Naive thymus-derived CD8-positive, alpha-beta T cell (primary cell): Measurements from ENCODE around the gene RBMS3. TPM values are rescaled to one million over a fixed set of nuclear protein-coding genes. Genes with fewer than 3 reads are reported as not detected.

Experiments
- ATAC-seq, 2 donors: fragments of 150-1000 bp; cut with Tn5 transposase in 1 of 2; sonication (Bioruptor Pico), chemical (Tn5 transposase) in 1 of 2; 1 replicate in 1 of 2; 2 replicates in 1 of 2; pipeline ENCODE4 v1.10.0; 2021; ENCODE audit warnings: mild to moderate bottlenecking in 2 of 2, moderate library complexity in 2 of 2
- POLR2A ChIA-PET: fragments of 350-600 bp; sonication (Branson Sonifier 250); formaldehyde crosslinking; loops from one replicate; lab custom pipeline; 2021; ENCODE audit warnings: antibody characterized with exemption; lab: Charles Lee
- DNase-seq, 10 donors: peaks; one replicate each; pipeline versions ENCODE4 v3.0.0 to v3.0.0-alpha.2; 2020 to 2022
- H3K27ac Mint-ChIP-seq, 10 donors: one replicate each; pipeline ENCODE4 v1.8.0; 2020 to 2022; ENCODE audit warnings: mild to moderate bottlenecking in 10 of 10, mixed read lengths in 10 of 10, moderate library complexity in 4 of 10, inconsistent platforms in 1 of 10
- H3K27me3 Mint-ChIP-seq, 5 donors: one replicate each; pipeline ENCODE4 v1.8.0; 2021 to 2022; ENCODE audit warnings: mixed read lengths in 5 of 5
- H3K36me3 Mint-ChIP-seq, 3 donors: one replicate each; pipeline ENCODE4 v1.8.0; 2020 to 2022; ENCODE audit warnings: mixed read lengths in 3 of 3, mild to moderate bottlenecking in 2 of 3, inconsistent platforms in 1 of 3
- H3K4me1 Mint-ChIP-seq, 4 donors: one replicate each; pipeline ENCODE4 v1.8.0; 2021 to 2022; ENCODE audit warnings: mixed read lengths in 4 of 4
- H3K4me3 Mint-ChIP-seq, 10 donors: one replicate each; pipeline ENCODE4 v1.8.0; 2020 to 2022; ENCODE audit warnings: mild to moderate bottlenecking in 10 of 10, mixed read lengths in 10 of 10, moderate library complexity in 6 of 10, inconsistent platforms in 1 of 10
- H3K9me3 Mint-ChIP-seq, 9 donors: one replicate each; pipeline ENCODE4 v1.8.0; 2020 to 2022; ENCODE audit warnings: mixed read lengths in 9 of 9, mild to moderate bottlenecking in 3 of 9, inconsistent platforms in 1 of 9, moderate library complexity in 1 of 9
- polyA plus RNA-seq, 3 donors: library from polyadenylated mRNA; unstranded; fragments of 300-500 nt; fragmentation: Illumina TruSeq; gene quantifications; one replicate each; pipeline ENCODE4 v1.2.3, GENCODE V29; 2021
- total RNA-seq, 8 experiments: library from RNA in 2 of 8; stranded (reverse) in 2 of 8; gene quantifications; one replicate each; pipeline ENCODE4 v1.2.3 and lab custom pipeline; 2021 to 2026

Gene RBMS3
- total and polyA plus RNA-seq, 5 experiments from 2014 or later: not detected

GRCh38 chr3:29926378-29926777 is 645.5 kb downstream of the RBMS3 start:
- POLR2A ChIA-PET: no interaction called here
- no peak overlapping the region for H3K4me3 Mint-ChIP-seq
- H3K9me3 Mint-ChIP-seq: no peaks in the 10 kb centered on the region
- peaks cover 0 to 11% (median 5%) of the 10 kb centered on the region in 5 donors for H3K27me3 Mint-ChIP-seq
- no peak for ATAC-seq
- H3K4me1 Mint-ChIP-seq: no peaks in the 10 kb centered on the region
- H3K36me3 Mint-ChIP-seq: no peaks in the 10 kb centered on the region
- H3K27ac Mint-ChIP-seq: no peak overlapping the region
- DNase-seq: no peak

GRCh38 chr3:29932696-29933325 is 651.9 kb downstream of the RBMS3 start:
- no peak overlapping the region for H3K4me3 Mint-ChIP-seq
- no peak for ATAC-seq
- no peak for DNase-seq
- no peaks in the 10 kb centered on the region for H3K36me3 Mint-ChIP-seq
- H3K9me3 Mint-ChIP-seq: no peaks in the 10 kb centered on the region
- H3K4me1 Mint-ChIP-seq: no peaks in the 10 kb centered on the region
- no peak overlapping the region for H3K27ac Mint-ChIP-seq
- POLR2A ChIA-PET: no interaction called here
- peaks cover 5 to 12% (median 10%) of the 10 kb centered on the region in 5 donors for H3K27me3 Mint-ChIP-seq

GRCh38 chr3:29933802-29934490 is 653.1 kb downstream of the RBMS3 start:
- POLR2A ChIA-PET: no interaction called here
- Mint-ChIP-seq H3K9me3 (no peaks in the 10 kb centered on the region), H3K36me3 (no peaks in the 10 kb centered on the region), H3K4me1 (no peaks in the 10 kb centered on the region), H3K4me3 (no peak overlapping the region), H3K27me3 (peaks cover 5 to 12% (median 10%) of the 10 kb centered on the region in 5 donors), H3K27ac (no peak overlapping the region)
- no peak for ATAC-seq
- no peak for DNase-seq

GRCh38 chr3:29934751-29935150 is 653.9 kb downstream of the RBMS3 start:
- peaks cover 5 to 18% (median 12%) of the 10 kb centered on the region in 5 donors for H3K27me3 Mint-ChIP-seq
- H3K27ac Mint-ChIP-seq: no peak overlapping the region
- ATAC-seq (no peak), DNase-seq (no peak)
- H3K36me3 Mint-ChIP-seq: no peaks in the 10 kb centered on the region
- H3K4me1 Mint-ChIP-seq: no peaks in the 10 kb centered on the region
- H3K9me3 Mint-ChIP-seq: no peaks in the 10 kb centered on the region
- no peak overlapping the region for H3K4me3 Mint-ChIP-seq
- POLR2A ChIA-PET: no interaction called here

GRCh38 chr3:29936054-29936453 is 655.2 kb downstream of the RBMS3 start:
- H3K4me1 Mint-ChIP-seq: no peaks in the 10 kb centered on the region
- H3K4me3 Mint-ChIP-seq: no peak overlapping the region
- peaks cover 9 to 28% (median 19%) of the 10 kb centered on the region in 5 donors for H3K27me3 Mint-ChIP-seq
- H3K9me3 Mint-ChIP-seq: no peaks in the 10 kb centered on the region
- POLR2A ChIA-PET: no interaction called here
- no peak overlapping the region for H3K27ac Mint-ChIP-seq
- ATAC-seq (no peak), DNase-seq (no peak)
- no peaks in the 10 kb centered on the region for H3K36me3 Mint-ChIP-seq

- POLR2A ChIA-PET: no interaction called here
- no peaks in the 10 kb centered on the region for H3K4me1 Mint-ChIP-seq
- no peak overlapping the region for H3K27ac Mint-ChIP-seq
- no peaks in the 10 kb centered on the region for H3K36me3 Mint-ChIP-seq
- ATAC-seq (no peak), DNase-seq (no peak)
- no peaks in the 10 kb centered on the region for H3K9me3 Mint-ChIP-seq
- H3K27me3 Mint-ChIP-seq: peaks cover 8 to 28% (median 17%) of the 10 kb centered on the region in 5 donors
- no peak overlapping the region for H3K4me3 Mint-ChIP-seq
Observed at GRCh38 chr3:29936766-29937165, 655.9 kb downstream of the RBMS3 start.

- ATAC-seq (no peak), DNase-seq (no peak)
- Mint-ChIP-seq H3K27ac (no peak overlapping the region), H3K4me3 (no peak overlapping the region), H3K4me1 (no peaks in the 10 kb centered on the region), H3K36me3 (no peaks in the 10 kb centered on the region), H3K9me3 (no peaks in the 10 kb centered on the region), H3K27me3 (peaks cover 8 to 28% (median 17%) of the 10 kb centered on the region in 5 donors)
- POLR2A ChIA-PET: no interaction called here
Observed at GRCh38 chr3:29937185-29937584, 656.3 kb downstream of the RBMS3 start.

- POLR2A ChIA-PET: no interaction called here
- DNase-seq (no peak), ATAC-seq (no peak)
- Mint-ChIP-seq H3K9me3 (no peaks in the 10 kb centered on the region), H3K27ac (no peak overlapping the region), H3K27me3 (peaks cover 6 to 21% (median 16%) of the 10 kb centered on the region in 5 donors), H3K4me1 (no peaks in the 10 kb centered on the region), H3K4me3 (no peak overlapping the region), H3K36me3 (no peaks in the 10 kb centered on the region)
Observed at GRCh38 chr3:29940759-29941323, 660.0 kb downstream of the RBMS3 start.

GRCh38 chr3:29942297-29942696 is 661.4 kb downstream of the RBMS3 start:
- no peak for ATAC-seq
- Mint-ChIP-seq H3K36me3 (no peaks in the 10 kb centered on the region), H3K27ac (no peak overlapping the region), H3K4me1 (no peaks in the 10 kb centered on the region), H3K9me3 (no peaks in the 10 kb centered on the region), H3K27me3 (peaks cover 6 to 20% (median 16%) of the 10 kb centered on the region in 5 donors), H3K4me3 (no peak overlapping the region)
- POLR2A ChIA-PET: no interaction called here
- no peak for DNase-seq

GRCh38 chr3:29949131-29949530 is 668.3 kb downstream of the RBMS3 start:
- no peak overlapping the region for H3K27ac Mint-ChIP-seq
- DNase-seq (no peak), ATAC-seq (no peak)
- H3K4me1 Mint-ChIP-seq: no peaks in the 10 kb centered on the region
- POLR2A ChIA-PET: no interaction called here
- H3K27me3 Mint-ChIP-seq: peaks cover 0 to under 1% (median 0%) of the 10 kb centered on the region in 5 donors
- no peak overlapping the region for H3K4me3 Mint-ChIP-seq
- no peaks in the 10 kb centered on the region for H3K36me3 Mint-ChIP-seq
- H3K9me3 Mint-ChIP-seq: no peaks in the 10 kb centered on the region

- POLR2A ChIA-PET: no interaction called here
- H3K27me3 Mint-ChIP-seq: no peaks in the 10 kb centered on the region
- DNase-seq: no peak
- H3K4me1 Mint-ChIP-seq: no peaks in the 10 kb centered on the region
- no peak overlapping the region for H3K4me3 Mint-ChIP-seq
- H3K27ac Mint-ChIP-seq: no peak overlapping the region
- no peaks in the 10 kb centered on the region for H3K9me3 Mint-ChIP-seq
- no peaks in the 10 kb centered on the region for H3K36me3 Mint-ChIP-seq
- ATAC-seq: no peak
Observed at GRCh38 chr3:29949940-29950616, 669.2 kb downstream of the RBMS3 start.

- POLR2A ChIA-PET: no interaction called here
- peaks cover 0 to 13% (median 4%) of the 10 kb centered on the region in 5 donors for H3K27me3 Mint-ChIP-seq
- DNase-seq (no peak), ATAC-seq (no peak)
- H3K4me1 Mint-ChIP-seq: no peaks in the 10 kb centered on the region
- H3K9me3 Mint-ChIP-seq: no peaks in the 10 kb centered on the region
- no peak overlapping the region for H3K4me3 Mint-ChIP-seq
- H3K27ac Mint-ChIP-seq: no peak overlapping the region
- H3K36me3 Mint-ChIP-seq: no peaks in the 10 kb centered on the region
Observed at GRCh38 chr3:29952431-29952830, 671.6 kb downstream of the RBMS3 start.

GRCh38 chr3:29955413-29955812 is 674.5 kb downstream of the RBMS3 start:
- no peak overlapping the region for H3K4me3 Mint-ChIP-seq
- peaks cover 0 to 23% (median 8%) of the 10 kb centered on the region in 5 donors for H3K27me3 Mint-ChIP-seq
- POLR2A ChIA-PET: no interaction called here
- ATAC-seq (no peak), DNase-seq (no peak)
- H3K36me3 Mint-ChIP-seq: no peaks in the 10 kb centered on the region
- no peaks in the 10 kb centered on the region for H3K4me1 Mint-ChIP-seq
- peaks cover 0 to 2% (median 0%) of the 10 kb centered on the region in 9 donors for H3K9me3 Mint-ChIP-seq
- H3K27ac Mint-ChIP-seq: no peak overlapping the region
